AG20443 (cell line): ENCODE results near the gene TGM2.
A peak's percentile ranks its signal among the peaks of the same experiment; 100 is the strongest.

Experiments
- DNase-seq: peaks from one replicate; pipeline ENCODE4 v3.0.0; 2012; ENCODE audit warnings: low spot score, mixed read lengths

Gene TGM2

GRCh38 chr20:38199501-38200390 lies 34.7 kb upstream of the TGM2 start:
- DNase-seq: no peak

GRCh38 chr20:38198238-38198861 lies 33.3 kb upstream of the TGM2 start:
- no peak for DNase-seq

- no peak for DNase-seq
These were observed 32.5 kb upstream of the TGM2 start for GRCh38 chr20:38197619-38198018.

GRCh38 chr20:38197217-38197616 lies 32.1 kb upstream of the TGM2 start:
- no peak for DNase-seq

- DNase-seq: peak; percentile 66
These were observed 31.5 kb upstream of the TGM2 start for GRCh38 chr20:38196592-38196991.

GRCh38 chr20:38196076-38196475 lies 31.0 kb upstream of the TGM2 start:
- DNase-seq: no peak

GRCh38 chr20:38195521-38195920 lies 30.5 kb upstream of the TGM2 start:
- no peak for DNase-seq

- no peak for DNase-seq
These were observed 30.0 kb upstream of the TGM2 start for GRCh38 chr20:38194971-38195504.

GRCh38 chr20:38193586-38194105 lies 28.6 kb upstream of the TGM2 start:
- DNase-seq: no peak

GRCh38 chr20:38192323-38192885 lies 27.3 kb upstream of the TGM2 start:
- DNase-seq: no peak

- no peak for DNase-seq
These were observed 26.6 kb upstream of the TGM2 start for GRCh38 chr20:38191654-38192053.

- DNase-seq: no peak
These were observed 25.9 kb upstream of the TGM2 start for GRCh38 chr20:38190936-38191371.

GRCh38 chr20:38190166-38190565 lies 25.1 kb upstream of the TGM2 start:
- DNase-seq: no peak

- peak; percentile 45 for DNase-seq
These were observed 22.4 kb upstream of the TGM2 start for GRCh38 chr20:38187517-38187916.

GRCh38 chr20:38186788-38187221 lies 21.7 kb upstream of the TGM2 start:
- DNase-seq: no peak

- no peak for DNase-seq
These were observed 19.0 kb upstream of the TGM2 start for GRCh38 chr20:38184101-38184500.

- no peak for DNase-seq
These were observed 16.9 kb upstream of the TGM2 start for GRCh38 chr20:38181971-38182370.

- no peak for DNase-seq
These were observed 16.2 kb upstream of the TGM2 start for GRCh38 chr20:38181207-38181801.

- DNase-seq: no peak
These were observed 15.7 kb upstream of the TGM2 start for GRCh38 chr20:38180781-38181180.

GRCh38 chr20:38179846-38180245 lies 14.8 kb upstream of the TGM2 start:
- DNase-seq: no peak

GRCh38 chr20:38178581-38178980 lies 13.5 kb upstream of the TGM2 start:
- DNase-seq: no peak

- no peak for DNase-seq
These were observed 13.0 kb upstream of the TGM2 start for GRCh38 chr20:38178065-38178491.
